HEK293 (cell line): ENCODE data around the gene CERS3.

Source experiments
- CTCF ChIA-PET: fragments of 350-600 bp; formaldehyde crosslinking; extraction: SDS; loops from one replicate; lab custom pipeline; 2021; ENCODE audit warnings: antibody characterized with exemption; lab: Yijun Ruan, JAX
- POLR2A ChIA-PET: fragments of 300-600 bp; formaldehyde crosslinking; extraction: SDS; loops from one replicate; lab custom pipeline; 2020; ENCODE audit warnings: antibody characterized with exemption, inconsistent platforms; lab: Yijun Ruan, JAX
- H3K27ac ChIP-seq: fragments of 200-500 bp; sonication (Bioruptor generic); 2 replicates; pipeline ENCODE4 v1.5.1; 2014; ENCODE audit warnings: low read depth, low read length, control low read depth, inconsistent platforms; ENCODE audit errors: extremely low read depth
- H3K36me3 ChIP-seq, 2 experiments: fragments of 200-500 bp in 1 of 2; sonication (Bioruptor generic) in 1 of 2; 1 replicate in 1 of 2; 2 replicates in 1 of 2; pipeline ENCODE4 v1.5.1; 2014 to 2017; ENCODE audit warnings: inconsistent platforms in 2 of 2, low read length in 2 of 2; ENCODE audit not compliant: control insufficient read depth in 2 of 2, insufficient read depth in 1 of 2
- H3K4me1 ChIP-seq: fragments of 200-500 bp; sonication (Bioruptor generic); 2 replicates; pipeline ENCODE4 v1.5.1; 2014; ENCODE audit warnings: mild to moderate bottlenecking, low read length, inconsistent platforms; ENCODE audit not compliant: control insufficient read depth, insufficient read depth
- H3K4me3 ChIP-seq: 2 replicates; pipeline ENCODE4 v1.5.1; 2011; ENCODE audit warnings: low read depth, mild to moderate bottlenecking, control low read depth, low read length, moderate library complexity
- H3K9me3 ChIP-seq: fragments of 200-500 bp; sonication (Bioruptor generic); 2 replicates; pipeline ENCODE4 v1.5.1; 2014; ENCODE audit warnings: low read depth, low read length, inconsistent platforms; ENCODE audit not compliant: control insufficient read depth, insufficient read depth
- EGR2 ChIP-seq: fragments of 450-650 bp; formaldehyde crosslinking; IDR thresholded peaks from 2 replicates; pipeline ENCODE4 v1.5.1; 2016; ENCODE audit warnings: low read depth, missing biosample characterization, missing genetic modification characterization
- HOXC10 ChIP-seq: sonication (generic); formaldehyde crosslinking; IDR thresholded peaks from 2 replicates; pipeline ENCODE4 v1.8.1; 2023; ENCODE audit warnings: mild to moderate bottlenecking, missing genetic modification reagents
- KLF1 ChIP-seq: fragments of 450-650 bp; formaldehyde crosslinking; IDR thresholded peaks from 2 replicates; pipeline ENCODE4 v1.5.1; 2016; ENCODE audit warnings: missing biosample characterization, missing genetic modification characterization
- KLF16 ChIP-seq: fragments of 450-650 bp; formaldehyde crosslinking; IDR thresholded peaks from 2 replicates; pipeline ENCODE4 v1.5.1; 2017; ENCODE audit warnings: missing biosample characterization, missing genetic modification characterization
- ZFP41 ChIP-seq: fragments of 450-650 bp; formaldehyde crosslinking; IDR thresholded peaks from 2 replicates; pipeline ENCODE4 v1.5.1; 2016; ENCODE audit warnings: missing biosample characterization, missing genetic modification characterization, borderline replicate concordance
- ZNF157 ChIP-seq: fragments of 450-650 bp; formaldehyde crosslinking; IDR thresholded peaks from 2 replicates; pipeline ENCODE4 v1.5.1; 2016; ENCODE audit warnings: missing biosample characterization, missing genetic modification characterization
- ZNF19 ChIP-seq: fragments of 450-650 bp; formaldehyde crosslinking; IDR thresholded peaks from 2 replicates; pipeline ENCODE4; 2016; ENCODE audit warnings: missing biosample characterization, missing genetic modification characterization, low read depth
- ZNF211 ChIP-seq: fragments of 450-650 bp; formaldehyde crosslinking; IDR thresholded peaks from 2 replicates; pipeline ENCODE4 v1.5.1; 2016; ENCODE audit warnings: low read depth, missing biosample characterization, missing genetic modification characterization
- ZNF24 ChIP-seq: fragments of 450-650 bp; formaldehyde crosslinking; IDR thresholded peaks from 2 replicates; pipeline ENCODE4 v1.5.1; 2016; ENCODE audit warnings: missing biosample characterization, missing genetic modification characterization
- TF ChIP-seq, protein P1 (sequence below): fragments of 450-650 bp; formaldehyde crosslinking; IDR thresholded peaks from 2 replicates; pipeline ENCODE4 v1.5.1; 2016; ENCODE audit warnings: missing biosample characterization, missing genetic modification characterization
- TF ChIP-seq, protein P2 (sequence below): fragments of 450-650 bp; IDR thresholded peaks from 2 replicates; pipeline ENCODE4 v1.5.1; 2018; ENCODE audit warnings: missing biosample characterization, missing genetic modification characterization
- TF ChIP-seq, protein P3 (sequence below): fragments of 450-650 bp; formaldehyde crosslinking; IDR thresholded peaks from 2 replicates; pipeline ENCODE4 v1.5.1; 2016; ENCODE audit warnings: missing biosample characterization, missing genetic modification characterization
- TF ChIP-seq, protein P4 (sequence below): fragments of 450-650 bp; formaldehyde crosslinking; IDR thresholded peaks from 2 replicates; pipeline ENCODE4 v1.5.1; 2016; ENCODE audit warnings: missing biosample characterization, missing genetic modification characterization, borderline replicate concordance

Gene CERS3

DNA sequence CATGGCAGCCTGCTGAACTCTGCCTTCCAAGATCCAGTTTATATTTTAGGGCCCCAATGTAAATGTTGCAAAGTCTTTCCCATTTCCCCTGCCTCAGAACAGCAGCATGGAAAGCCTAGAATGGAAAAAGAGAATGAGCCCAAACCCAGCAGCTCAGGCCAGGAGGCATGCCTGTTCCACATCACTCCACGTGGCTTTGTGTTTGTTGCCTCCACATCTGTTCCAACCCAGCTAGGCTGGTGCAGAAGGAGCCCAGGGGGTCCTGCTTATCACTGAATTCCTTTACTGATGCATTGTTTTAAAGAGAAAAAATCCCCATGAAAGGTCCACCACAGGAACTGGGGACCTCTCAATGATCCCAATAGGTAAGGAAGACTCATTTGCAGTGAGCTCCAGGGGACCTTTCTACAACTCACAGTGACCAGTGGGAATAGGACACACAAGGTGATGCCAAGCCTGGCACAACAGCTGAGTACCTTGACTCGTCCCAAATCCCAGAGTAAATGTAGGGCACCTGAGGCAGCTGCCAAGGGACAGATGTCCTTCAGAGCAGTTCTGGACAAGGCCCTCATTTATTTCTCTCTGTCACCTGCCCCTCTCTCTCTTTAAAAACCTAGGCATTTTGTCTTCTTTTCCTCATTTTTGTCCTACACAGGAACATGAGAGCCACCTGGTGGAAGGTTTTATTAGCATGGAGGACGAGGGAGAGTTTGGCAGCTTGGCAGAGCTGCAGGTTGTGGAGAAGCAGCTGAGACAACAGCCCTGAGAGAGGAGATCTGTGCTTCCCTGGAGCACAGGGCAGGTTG, 145.2 kb downstream of the CERS3 start:
- TF ChIP-seq, protein P1, sequence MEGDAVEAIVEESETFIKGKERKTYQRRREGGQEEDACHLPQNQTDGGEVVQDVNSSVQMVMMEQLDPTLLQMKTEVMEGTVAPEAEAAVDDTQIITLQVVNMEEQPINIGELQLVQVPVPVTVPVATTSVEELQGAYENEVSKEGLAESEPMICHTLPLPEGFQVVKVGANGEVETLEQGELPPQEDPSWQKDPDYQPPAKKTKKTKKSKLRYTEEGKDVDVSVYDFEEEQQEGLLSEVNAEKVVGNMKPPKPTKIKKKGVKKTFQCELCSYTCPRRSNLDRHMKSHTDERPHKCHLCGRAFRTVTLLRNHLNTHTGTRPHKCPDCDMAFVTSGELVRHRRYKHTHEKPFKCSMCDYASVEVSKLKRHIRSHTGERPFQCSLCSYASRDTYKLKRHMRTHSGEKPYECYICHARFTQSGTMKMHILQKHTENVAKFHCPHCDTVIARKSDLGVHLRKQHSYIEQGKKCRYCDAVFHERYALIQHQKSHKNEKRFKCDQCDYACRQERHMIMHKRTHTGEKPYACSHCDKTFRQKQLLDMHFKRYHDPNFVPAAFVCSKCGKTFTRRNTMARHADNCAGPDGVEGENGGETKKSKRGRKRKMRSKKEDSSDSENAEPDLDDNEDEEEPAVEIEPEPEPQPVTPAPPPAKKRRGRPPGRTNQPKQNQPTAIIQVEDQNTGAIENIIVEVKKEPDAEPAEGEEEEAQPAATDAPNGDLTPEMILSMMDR, result peak; percentile 42; the same call in 1 of the 2 replicates
- TF ChIP-seq ZNF24 (tag by site-specific recombination) (no peak), HOXC10 (CRISPR knock-in tag) (no peak)
- Histone ChIP-seq H3K9me3 (peaks cover under 1% of the 10 kb centered on the region), H3K4me3 (no peak overlapping the region), H3K36me3 (no peaks in the 10 kb centered on the region), H3K4me1 (no peaks in the 10 kb centered on the region), H3K27ac (no peak overlapping the region)
- POLR2A ChIA-PET, result interaction anchor here (1.4 kb wide), 1 partner anchor 41 kb away, joined by 5 read pairs; the partner anchor contains the start of gene ADAMTS17
- CTCF ChIA-PET, result interaction anchor here (0.5 to 3.3 kb wide), 8 partner anchors 10 to 471 kb away, joined by 3 to 30 read pairs (median 6); no protein-coding TSS in a partner anchor

DNA sequence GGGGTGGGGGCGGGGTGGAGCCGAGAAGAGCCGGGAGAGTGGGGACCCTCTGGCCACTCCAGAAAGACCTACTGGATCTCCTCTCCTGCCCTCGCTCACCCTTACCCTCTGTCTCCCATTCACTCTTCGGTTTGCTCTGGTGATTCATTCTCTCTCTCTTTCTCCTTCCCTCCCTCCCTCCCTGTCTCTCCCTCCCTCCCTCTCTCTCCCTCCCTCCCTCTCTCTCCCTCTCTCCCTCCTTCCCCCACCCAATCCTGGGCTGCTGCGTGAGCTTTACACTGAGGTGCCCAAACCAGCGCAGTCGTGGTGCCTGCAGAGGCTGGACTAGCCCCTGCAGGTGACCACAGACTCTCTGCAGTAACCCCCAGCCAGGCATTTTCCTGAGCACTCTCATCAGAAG, 154.8 kb downstream of the CERS3 start:
- H3K36me3 ChIP-seq, result no peaks in the 10 kb centered on the region
- H3K27ac ChIP-seq, result no peak overlapping the region
- TF ChIP-seq KLF16 (tag by site-specific recombination), result no peak
- CTCF ChIA-PET, result no interaction called here
- no peak overlapping the region for H3K4me3 ChIP-seq
- H3K9me3 ChIP-seq, result no peaks in the 10 kb centered on the region; the same call in none of the 2 replicates
- H3K4me1 ChIP-seq, result no peaks in the 10 kb centered on the region
- POLR2A ChIA-PET, result no interaction called here

DNA sequence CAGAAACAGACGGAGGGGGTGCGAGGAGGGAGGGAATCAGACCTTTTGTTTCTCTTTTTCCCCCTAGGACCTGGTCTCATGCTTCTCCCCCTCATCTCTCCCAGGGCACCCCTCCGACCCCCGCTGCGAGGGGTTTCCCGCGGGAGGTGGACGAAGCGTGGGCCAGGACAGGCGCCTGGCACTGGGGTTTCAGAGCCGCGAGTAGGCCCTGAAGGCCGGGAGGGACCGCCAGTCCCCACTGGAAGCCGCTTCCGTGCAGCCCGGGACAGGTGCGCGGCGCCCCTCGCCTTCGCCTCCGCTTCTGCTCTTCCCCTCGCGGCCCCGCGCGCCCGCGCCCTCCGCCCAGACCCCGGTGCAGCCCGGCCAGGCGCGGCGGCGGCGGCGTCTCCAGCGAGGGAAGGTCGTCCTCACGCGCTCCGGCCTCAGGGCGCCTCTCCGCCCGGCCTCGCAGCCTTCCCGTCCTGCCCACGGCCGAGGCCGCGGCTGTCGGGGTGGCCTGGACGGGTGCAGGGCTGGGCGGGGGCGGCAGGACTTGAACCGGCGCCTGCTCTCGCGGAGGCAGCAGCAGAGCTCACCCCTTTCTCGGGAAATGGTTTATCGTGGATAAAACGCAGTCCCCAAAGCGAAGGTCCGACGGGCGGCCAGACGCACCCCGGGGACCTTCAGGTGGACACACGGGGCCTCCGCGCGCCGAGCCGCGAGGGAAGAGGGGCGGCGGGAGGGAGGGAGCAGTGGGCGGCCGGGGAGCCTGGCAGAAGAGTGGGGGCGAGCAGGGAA, 155.4 kb downstream of the CERS3 start:
- POLR2A ChIA-PET, result no interaction called here
- no peaks in the 10 kb centered on the region for H3K36me3 ChIP-seq
- no peak overlapping the region for H3K4me3 ChIP-seq
- H3K27ac ChIP-seq, result no peak overlapping the region
- no peak for TF ChIP-seq ZNF157 (tag by site-specific recombination)
- TF ChIP-seq EGR2 (tag by site-specific recombination), result no peak
- H3K9me3 ChIP-seq, result no peaks in the 10 kb centered on the region; the same call in none of the 2 replicates
- H3K4me1 ChIP-seq, result no peaks in the 10 kb centered on the region
- CTCF ChIA-PET, result interaction anchor here (1.0 kb wide), 1 partner anchor 24 kb away, joined by 3 read pairs; no protein-coding TSS in a partner anchor

DNA sequence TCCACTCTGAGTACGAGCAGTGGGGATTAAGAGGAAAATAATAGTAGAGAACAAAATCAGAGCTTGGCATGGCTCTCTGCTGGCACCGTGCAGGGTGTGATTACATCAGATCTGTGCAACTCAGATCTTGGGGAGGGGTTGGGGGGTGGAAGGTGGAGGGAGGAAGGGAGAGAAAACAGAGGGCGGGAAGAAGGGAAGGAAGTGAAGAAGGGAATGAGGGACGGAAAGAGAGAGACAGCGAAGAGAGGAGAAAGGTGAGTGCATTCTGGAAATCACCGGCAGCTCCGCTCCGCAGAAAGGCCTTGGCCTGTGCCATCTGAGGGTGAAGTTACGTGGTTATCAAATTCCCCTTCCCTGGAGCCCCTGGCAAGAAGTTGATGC, 156.0 kb downstream of the CERS3 start:
- no peak for TF ChIP-seq ZNF211 (tag by site-specific recombination)
- no peak for TF ChIP-seq ZNF19
- no peak for TF ChIP-seq KLF1 (tag by site-specific recombination)
- TF ChIP-seq, protein P2, sequence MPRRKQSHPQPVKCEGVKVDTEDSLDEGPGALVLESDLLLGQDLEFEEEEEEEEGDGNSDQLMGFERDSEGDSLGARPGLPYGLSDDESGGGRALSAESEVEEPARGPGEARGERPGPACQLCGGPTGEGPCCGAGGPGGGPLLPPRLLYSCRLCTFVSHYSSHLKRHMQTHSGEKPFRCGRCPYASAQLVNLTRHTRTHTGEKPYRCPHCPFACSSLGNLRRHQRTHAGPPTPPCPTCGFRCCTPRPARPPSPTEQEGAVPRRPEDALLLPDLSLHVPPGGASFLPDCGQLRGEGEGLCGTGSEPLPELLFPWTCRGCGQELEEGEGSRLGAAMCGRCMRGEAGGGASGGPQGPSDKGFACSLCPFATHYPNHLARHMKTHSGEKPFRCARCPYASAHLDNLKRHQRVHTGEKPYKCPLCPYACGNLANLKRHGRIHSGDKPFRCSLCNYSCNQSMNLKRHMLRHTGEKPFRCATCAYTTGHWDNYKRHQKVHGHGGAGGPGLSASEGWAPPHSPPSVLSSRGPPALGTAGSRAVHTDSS (tag by site-specific recombination), result no peak
- TF ChIP-seq, protein P3, sequence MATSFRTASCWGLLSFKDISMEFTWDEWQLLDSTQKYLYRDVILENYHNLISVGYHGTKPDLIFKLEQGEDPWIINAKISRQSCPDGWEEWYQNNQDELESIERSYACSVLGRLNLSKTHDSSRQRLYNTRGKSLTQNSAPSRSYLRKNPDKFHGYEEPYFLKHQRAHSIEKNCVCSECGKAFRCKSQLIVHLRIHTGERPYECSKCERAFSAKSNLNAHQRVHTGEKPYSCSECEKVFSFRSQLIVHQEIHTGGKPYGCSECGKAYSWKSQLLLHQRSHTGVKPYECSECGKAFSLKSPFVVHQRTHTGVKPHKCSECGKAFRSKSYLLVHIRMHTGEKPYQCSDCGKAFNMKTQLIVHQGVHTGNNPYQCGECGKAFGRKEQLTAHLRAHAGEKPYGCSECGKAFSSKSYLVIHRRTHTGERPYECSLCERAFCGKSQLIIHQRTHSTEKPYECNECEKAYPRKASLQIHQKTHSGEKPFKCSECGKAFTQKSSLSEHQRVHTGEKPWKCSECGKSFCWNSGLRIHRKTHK (tag by site-specific recombination), result no peak
- no peak for TF ChIP-seq ZFP41
- TF ChIP-seq, protein P4, sequence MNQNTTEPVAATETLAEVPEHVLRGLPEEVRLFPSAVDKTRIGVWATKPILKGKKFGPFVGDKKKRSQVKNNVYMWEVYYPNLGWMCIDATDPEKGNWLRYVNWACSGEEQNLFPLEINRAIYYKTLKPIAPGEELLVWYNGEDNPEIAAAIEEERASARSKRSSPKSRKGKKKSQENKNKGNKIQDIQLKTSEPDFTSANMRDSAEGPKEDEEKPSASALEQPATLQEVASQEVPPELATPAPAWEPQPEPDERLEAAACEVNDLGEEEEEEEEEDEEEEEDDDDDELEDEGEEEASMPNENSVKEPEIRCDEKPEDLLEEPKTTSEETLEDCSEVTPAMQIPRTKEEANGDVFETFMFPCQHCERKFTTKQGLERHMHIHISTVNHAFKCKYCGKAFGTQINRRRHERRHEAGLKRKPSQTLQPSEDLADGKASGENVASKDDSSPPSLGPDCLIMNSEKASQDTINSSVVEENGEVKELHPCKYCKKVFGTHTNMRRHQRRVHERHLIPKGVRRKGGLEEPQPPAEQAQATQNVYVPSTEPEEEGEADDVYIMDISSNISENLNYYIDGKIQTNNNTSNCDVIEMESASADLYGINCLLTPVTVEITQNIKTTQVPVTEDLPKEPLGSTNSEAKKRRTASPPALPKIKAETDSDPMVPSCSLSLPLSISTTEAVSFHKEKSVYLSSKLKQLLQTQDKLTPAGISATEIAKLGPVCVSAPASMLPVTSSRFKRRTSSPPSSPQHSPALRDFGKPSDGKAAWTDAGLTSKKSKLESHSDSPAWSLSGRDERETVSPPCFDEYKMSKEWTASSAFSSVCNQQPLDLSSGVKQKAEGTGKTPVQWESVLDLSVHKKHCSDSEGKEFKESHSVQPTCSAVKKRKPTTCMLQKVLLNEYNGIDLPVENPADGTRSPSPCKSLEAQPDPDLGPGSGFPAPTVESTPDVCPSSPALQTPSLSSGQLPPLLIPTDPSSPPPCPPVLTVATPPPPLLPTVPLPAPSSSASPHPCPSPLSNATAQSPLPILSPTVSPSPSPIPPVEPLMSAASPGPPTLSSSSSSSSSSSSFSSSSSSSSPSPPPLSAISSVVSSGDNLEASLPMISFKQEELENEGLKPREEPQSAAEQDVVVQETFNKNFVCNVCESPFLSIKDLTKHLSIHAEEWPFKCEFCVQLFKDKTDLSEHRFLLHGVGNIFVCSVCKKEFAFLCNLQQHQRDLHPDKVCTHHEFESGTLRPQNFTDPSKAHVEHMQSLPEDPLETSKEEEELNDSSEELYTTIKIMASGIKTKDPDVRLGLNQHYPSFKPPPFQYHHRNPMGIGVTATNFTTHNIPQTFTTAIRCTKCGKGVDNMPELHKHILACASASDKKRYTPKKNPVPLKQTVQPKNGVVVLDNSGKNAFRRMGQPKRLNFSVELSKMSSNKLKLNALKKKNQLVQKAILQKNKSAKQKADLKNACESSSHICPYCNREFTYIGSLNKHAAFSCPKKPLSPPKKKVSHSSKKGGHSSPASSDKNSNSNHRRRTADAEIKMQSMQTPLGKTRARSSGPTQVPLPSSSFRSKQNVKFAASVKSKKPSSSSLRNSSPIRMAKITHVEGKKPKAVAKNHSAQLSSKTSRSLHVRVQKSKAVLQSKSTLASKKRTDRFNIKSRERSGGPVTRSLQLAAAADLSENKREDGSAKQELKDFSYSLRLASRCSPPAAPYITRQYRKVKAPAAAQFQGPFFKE (tag by site-specific recombination), result no peak
- no peak overlapping the region for H3K4me3 ChIP-seq
- POLR2A ChIA-PET, result no interaction called here

More for the DNA sequence above, 156.0 kb downstream of the CERS3 start:
- Histone ChIP-seq H3K27ac (no peak overlapping the region), H3K4me1 (no peaks in the 10 kb centered on the region), H3K9me3 (no peaks in the 10 kb centered on the region; the same call in none of the 2 replicates), H3K36me3 (no peaks in the 10 kb centered on the region)
- CTCF ChIA-PET, result interaction anchor here (1.0 kb wide), 1 partner anchor 23 kb away, joined by 3 read pairs; no protein-coding TSS in a partner anchor
